Hepatocyte (in vitro differentiated cells): ENCODE measurements around the gene DNAI2. TPM values are rescaled to one million over a fixed set of nuclear protein-coding genes. Genes with fewer than 3 reads are reported as not detected.

Experiments
- DNase-seq: peaks from one replicate; pipeline ENCODE4 v3.0.0-alpha.2; 2016; ENCODE audit warnings: low spot score
- H2AFZ ChIP-seq: fragments of 200-600 bp; sonication (generic); 2 replicates; pipeline ENCODE4 v1.6.0; 2016; ENCODE audit warnings: antibody characterized with exemption, mild to moderate bottlenecking
- H3K27ac ChIP-seq: fragments of 200-600 bp; sonication (generic); 2 replicates; pipeline ENCODE4 v1.5.1; 2016; ENCODE audit warnings: mild to moderate bottlenecking
- H3K27me3 ChIP-seq: fragments of 200-600 bp; sonication (generic); 2 replicates; pipeline ENCODE4 v1.6.1; 2016
- H3K36me3 ChIP-seq: fragments of 200-600 bp; sonication (generic); replicated peaks from 2 replicates; pipeline ENCODE4 v1.5.1; 2016; ENCODE audit warnings: low read depth; ENCODE audit not compliant: insufficient read depth
- H3K4me1 ChIP-seq: fragments of 200-600 bp; sonication (generic); 2 replicates; pipeline ENCODE4 v1.5.1; 2016; ENCODE audit warnings: mild to moderate bottlenecking, moderate library complexity; ENCODE audit not compliant: insufficient read depth
- H3K4me2 ChIP-seq: fragments of 200-600 bp; sonication (generic); 2 replicates; pipeline ENCODE4 v1.6.0; 2016
- H3K4me3 ChIP-seq: fragments of 200-600 bp; sonication (generic); 2 replicates; pipeline ENCODE4 v1.5.1; 2016; ENCODE audit warnings: mild to moderate bottlenecking
- H3K79me2 ChIP-seq: fragments of 200-600 bp; sonication (generic); 2 replicates; pipeline ENCODE4 v1.6.0; 2017; ENCODE audit warnings: mild to moderate bottlenecking
- H3K9me2 ChIP-seq: fragments of 200-600 bp; sonication (generic); replicated peaks from 2 replicates; pipeline ENCODE4 v1.6.0; 2017; ENCODE audit warnings: mild to moderate bottlenecking; ENCODE audit not compliant: insufficient read depth
- H3K9me3 ChIP-seq: fragments of 200-600 bp; sonication (generic); 2 replicates; pipeline ENCODE4 v1.5.1; 2016; ENCODE audit warnings: low read depth, mild to moderate bottlenecking
- H4K20me1 ChIP-seq: fragments of 200-600 bp; sonication (generic); 2 replicates; pipeline ENCODE4 v1.6.0; 2016; ENCODE audit warnings: mild to moderate bottlenecking; ENCODE audit not compliant: insufficient read depth, poor library complexity, severe bottlenecking
- CTCF ChIP-seq: fragments of 200-600 bp; sonication (generic); IDR thresholded peaks from 2 replicates; pipeline ENCODE4 v1.5.1; 2016; ENCODE audit warnings: antibody characterized with exemption, mild to moderate bottlenecking; ENCODE audit not compliant: poor library complexity
- EZH2 ChIP-seq: fragments of 200-600 bp; sonication (generic); IDR thresholded peaks from 2 replicates; pipeline ENCODE4 v1.6.1; 2016; ENCODE audit warnings: antibody characterized with exemption, mild to moderate bottlenecking, borderline replicate concordance
- EZH2phosphoT487 ChIP-seq: fragments of 200-600 bp; sonication (generic); IDR thresholded peaks from one replicate; pipeline ENCODE4 v1.6.1; 2018; ENCODE audit warnings: antibody characterized with exemption, mild to moderate bottlenecking, low read depth, moderate library complexity; ENCODE audit not compliant: unreplicated experiment, severe bottlenecking
- WGBS: methylation state at CpG from one replicate; pipeline ENCODE4 v1.1.6; 2016; ENCODE audit warnings: low lambda C conversion rate; ENCODE audit errors: missing lambda C conversion rate; 5-methylcytosine and 5-hydroxymethylcytosine counted together
- polyA plus RNA-seq: library from polyadenylated mRNA; unstranded; fragments of >200 nt; fragmentation: Nextera tagmentation; extraction: Ambion mirVana; gene quantifications from 2 replicates; pipeline ENCODE4 v1.2.1, GENCODE V29; 2016
- total RNA-seq: library from RNA; depleted of rRNA; stranded (reverse); fragments of >200 nt; gene quantifications from 2 replicates; pipeline ENCODE4 v1.2.3, GENCODE V29; 2014

DNAI2 gene
- total and polyA plus RNA-seq, 2 experiments from 2014 or later = not detected

- WGBS = 81% methylated on average over 20 of the region's 20 CpGs
- H3K36me3 ChIP-seq = no peaks in the 10 kb centered on the region
- H3K79me2 ChIP-seq = no peaks in the 10 kb centered on the region
- no peaks in the 10 kb centered on the region for H4K20me1 ChIP-seq
- no peak for DNase-seq
- no peaks in the 10 kb centered on the region for H3K9me2 ChIP-seq
- H3K27me3 ChIP-seq = peaks cover 59% of the 10 kb centered on the region
- no peak overlapping the region for H3K4me3 ChIP-seq
- TF ChIP-seq EZH2phosphoT487 = no peak
- TF ChIP-seq EZH2 = no peak
- no peak for TF ChIP-seq CTCF
- no peak overlapping the region for H3K4me2 ChIP-seq
- no peak overlapping the region for H3K27ac ChIP-seq
- no peaks in the 10 kb centered on the region for H3K9me3 ChIP-seq
- no peak overlapping the region for H2AFZ ChIP-seq
- H3K4me1 ChIP-seq = no peaks in the 10 kb centered on the region
Observed at GRCh38 chr17:74350486-74350885, 76.5 kb downstream of the DNAI2 start.

GRCh38 chr17:74351552-74352210 is 77.6 kb downstream of the DNAI2 start:
- Histone ChIP-seq H3K27ac (no peak overlapping the region), H3K9me2 (no peaks in the 10 kb centered on the region), H3K4me3 (no peak overlapping the region), H3K9me3 (no peaks in the 10 kb centered on the region), H3K4me1 (no peaks in the 10 kb centered on the region), H3K79me2 (no peaks in the 10 kb centered on the region), H2AFZ (no peak overlapping the region), H3K36me3 (no peaks in the 10 kb centered on the region), H3K4me2 (peak overlapping the region; percentile 37), H4K20me1 (no peaks in the 10 kb centered on the region), H3K27me3 (peaks cover 65% of the 10 kb centered on the region)
- DNase-seq = peak; percentile 57
- WGBS = 6% methylated on average over 44 of the region's 55 CpGs
- peak; percentile 21 for TF ChIP-seq CTCF
- no peak for TF ChIP-seq EZH2phosphoT487
- peak; percentile 58 for TF ChIP-seq EZH2

- Histone ChIP-seq H3K79me2 (no peaks in the 10 kb centered on the region), H2AFZ (no peak overlapping the region), H3K4me3 (no peak overlapping the region), H4K20me1 (no peaks in the 10 kb centered on the region), H3K4me1 (no peaks in the 10 kb centered on the region), H3K4me2 (no peak overlapping the region), H3K9me2 (no peaks in the 10 kb centered on the region), H3K27ac (no peak overlapping the region), H3K36me3 (no peaks in the 10 kb centered on the region), H3K9me3 (no peaks in the 10 kb centered on the region), H3K27me3 (peaks cover 70% of the 10 kb centered on the region)
- no peak for DNase-seq
- WGBS = 80% methylated on average over 10 of the region's 10 CpGs
- TF ChIP-seq CTCF (no peak), EZH2phosphoT487 (no peak), EZH2 (no peak)
Observed at GRCh38 chr17:74353446-74354060, 79.5 kb downstream of the DNAI2 start.
